ENCODE data around the gene KPNA3. TPM values are rescaled to one million over a fixed set of nuclear protein-coding genes. Genes with fewer than 3 reads are reported as not detected.

Gene KPNA3
- total RNA-seq, 1 experiment from 2014 or later = 23.1 TPM

DNA sequence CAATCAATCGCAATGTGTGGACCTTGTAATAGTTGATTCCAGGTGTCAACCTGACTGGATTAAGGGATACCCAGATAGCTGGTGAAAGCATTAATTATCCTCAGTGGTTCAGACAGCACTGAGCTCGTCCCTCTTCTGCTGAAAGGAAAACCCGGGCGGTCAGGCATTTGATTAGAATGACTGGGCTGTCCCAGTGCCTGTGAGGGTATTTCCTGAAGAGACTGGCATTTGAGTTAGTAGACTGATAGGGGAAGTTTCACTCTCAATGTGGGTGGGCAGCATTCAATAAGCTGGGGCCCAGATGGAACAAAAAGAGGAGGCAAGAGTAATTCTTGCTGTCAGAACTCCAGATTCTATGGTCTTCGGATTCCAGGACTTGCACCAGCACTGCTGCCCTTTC is 31.9 kb downstream of the KPNA3 start:
- TF ChIP-seq, protein P1, sequence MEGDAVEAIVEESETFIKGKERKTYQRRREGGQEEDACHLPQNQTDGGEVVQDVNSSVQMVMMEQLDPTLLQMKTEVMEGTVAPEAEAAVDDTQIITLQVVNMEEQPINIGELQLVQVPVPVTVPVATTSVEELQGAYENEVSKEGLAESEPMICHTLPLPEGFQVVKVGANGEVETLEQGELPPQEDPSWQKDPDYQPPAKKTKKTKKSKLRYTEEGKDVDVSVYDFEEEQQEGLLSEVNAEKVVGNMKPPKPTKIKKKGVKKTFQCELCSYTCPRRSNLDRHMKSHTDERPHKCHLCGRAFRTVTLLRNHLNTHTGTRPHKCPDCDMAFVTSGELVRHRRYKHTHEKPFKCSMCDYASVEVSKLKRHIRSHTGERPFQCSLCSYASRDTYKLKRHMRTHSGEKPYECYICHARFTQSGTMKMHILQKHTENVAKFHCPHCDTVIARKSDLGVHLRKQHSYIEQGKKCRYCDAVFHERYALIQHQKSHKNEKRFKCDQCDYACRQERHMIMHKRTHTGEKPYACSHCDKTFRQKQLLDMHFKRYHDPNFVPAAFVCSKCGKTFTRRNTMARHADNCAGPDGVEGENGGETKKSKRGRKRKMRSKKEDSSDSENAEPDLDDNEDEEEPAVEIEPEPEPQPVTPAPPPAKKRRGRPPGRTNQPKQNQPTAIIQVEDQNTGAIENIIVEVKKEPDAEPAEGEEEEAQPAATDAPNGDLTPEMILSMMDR (IDR thresholded peaks at IDR 0.05; ENCODE audit: unreplicated experiment) = no peak
- H3K4me3 Mint-ChIP-seq (ENCODE audit: low read depth, unreplicated experiment) = no peak overlapping the region
- no TSS peak for BruUV-seq (replicated peaks)
- H3K36me3 Mint-ChIP-seq (ENCODE audit: insufficient read depth, unreplicated experiment) = peaks cover 4% of the 10 kb centered on the region
- intact Hi-C loops (cut with micrococcal nuclease; ENCODE audit: unreplicated experiment) = no loop called here
- no peaks in the 10 kb centered on the region for H3K9me3 Mint-ChIP-seq (ENCODE audit: low read depth, unreplicated experiment)
- DNase-seq = no peak
- H3K4me1 Mint-ChIP-seq (ENCODE audit: low read depth, unreplicated experiment) = no peaks in the 10 kb centered on the region
- no peaks in the 10 kb centered on the region for H3K27me3 Mint-ChIP-seq (ENCODE audit: unreplicated experiment)
- CTCF ChIA-PET = interaction anchor here (0.6 kb wide), 1 partner anchor 92 kb away, joined by 7 read pairs; no protein-coding TSS in a partner anchor
- no peak overlapping the region for H3K27ac Mint-ChIP-seq (ENCODE audit: unreplicated experiment)

DNA sequence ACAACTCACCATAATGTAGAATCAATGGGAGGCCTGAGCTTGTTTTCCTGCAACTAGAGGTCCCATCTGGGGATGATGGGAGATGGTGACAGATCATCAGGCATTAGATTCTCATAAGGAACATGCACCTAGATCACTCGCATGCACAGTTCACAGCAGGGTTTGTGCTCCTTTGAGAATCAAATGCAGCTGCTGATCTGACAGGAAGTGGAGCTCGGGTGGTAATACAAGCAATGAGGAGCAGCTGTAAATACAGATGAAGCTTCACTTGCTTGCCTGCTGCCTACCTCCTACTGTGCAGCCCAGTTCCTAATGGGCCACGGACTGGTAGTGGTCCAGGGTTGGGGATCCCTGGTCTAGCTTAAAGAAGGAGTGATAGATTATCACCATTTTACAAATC is 33.0 kb downstream of the KPNA3 start:
- TF ChIP-seq, protein P1 (IDR thresholded peaks at IDR 0.05; ENCODE audit: unreplicated experiment) = no peak
- no peaks in the 10 kb centered on the region for H3K9me3 Mint-ChIP-seq (ENCODE audit: low read depth, unreplicated experiment)
- no peak overlapping the region for H3K4me3 Mint-ChIP-seq (ENCODE audit: low read depth, unreplicated experiment)
- intact Hi-C loops (cut with micrococcal nuclease; ENCODE audit: unreplicated experiment) = no loop called here
- BruUV-seq (replicated peaks) = no TSS peak
- CTCF ChIA-PET = interaction anchor here (0.6 to 0.7 kb wide), 2 partner anchors 775 to 858 kb away, joined by 3 read pairs; no protein-coding TSS in a partner anchor
- H3K27me3 Mint-ChIP-seq (ENCODE audit: unreplicated experiment) = no peaks in the 10 kb centered on the region
- no peak for DNase-seq
- H3K36me3 Mint-ChIP-seq (ENCODE audit: insufficient read depth, unreplicated experiment) = peaks cover 4% of the 10 kb centered on the region
- H3K27ac Mint-ChIP-seq (ENCODE audit: unreplicated experiment) = no peak overlapping the region
- peaks cover 8% of the 10 kb centered on the region for H3K4me1 Mint-ChIP-seq (ENCODE audit: low read depth, unreplicated experiment)

DNA sequence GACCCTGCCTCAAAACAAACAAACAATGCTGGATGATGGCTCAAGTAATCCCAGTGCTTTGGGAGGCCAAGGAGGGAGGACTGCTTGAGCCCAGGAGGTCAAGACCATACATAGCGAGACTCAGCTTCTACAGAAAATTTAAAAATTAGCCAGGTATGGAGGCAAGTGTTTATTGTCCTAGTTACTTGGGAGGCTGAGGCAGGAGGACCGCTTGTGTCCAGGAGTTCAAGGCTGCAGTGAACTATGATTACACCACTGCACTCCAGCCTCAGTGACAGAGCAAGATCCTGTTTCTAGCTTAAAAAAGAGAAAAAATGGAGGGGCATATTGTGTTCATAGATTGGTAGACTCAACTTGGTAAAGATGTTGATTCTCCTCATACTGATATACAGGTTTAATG is 36.2 kb downstream of the KPNA3 start:
- H3K9me3 Mint-ChIP-seq (ENCODE audit: low read depth, unreplicated experiment) = no peaks in the 10 kb centered on the region
- CTCF ChIA-PET = interaction anchor here (1.2 kb wide), 1 partner anchor 27 kb away, joined by 3 read pairs; no protein-coding TSS in a partner anchor
- peaks cover 33% of the 10 kb centered on the region for H3K4me1 Mint-ChIP-seq (ENCODE audit: low read depth, unreplicated experiment)
- no TSS peak for BruUV-seq (replicated peaks)
- H3K27me3 Mint-ChIP-seq (ENCODE audit: unreplicated experiment) = no peaks in the 10 kb centered on the region
- DNase-seq = no peak
- no peak overlapping the region for H3K4me3 Mint-ChIP-seq (ENCODE audit: low read depth, unreplicated experiment)
- TF ChIP-seq, protein P1 (IDR thresholded peaks at IDR 0.05; ENCODE audit: unreplicated experiment) = no peak
- no peak overlapping the region for H3K27ac Mint-ChIP-seq (ENCODE audit: unreplicated experiment)
- intact Hi-C loops (cut with micrococcal nuclease; ENCODE audit: unreplicated experiment) = no loop called here
- H3K36me3 Mint-ChIP-seq (ENCODE audit: insufficient read depth, unreplicated experiment) = peaks cover 4% of the 10 kb centered on the region

DNA sequence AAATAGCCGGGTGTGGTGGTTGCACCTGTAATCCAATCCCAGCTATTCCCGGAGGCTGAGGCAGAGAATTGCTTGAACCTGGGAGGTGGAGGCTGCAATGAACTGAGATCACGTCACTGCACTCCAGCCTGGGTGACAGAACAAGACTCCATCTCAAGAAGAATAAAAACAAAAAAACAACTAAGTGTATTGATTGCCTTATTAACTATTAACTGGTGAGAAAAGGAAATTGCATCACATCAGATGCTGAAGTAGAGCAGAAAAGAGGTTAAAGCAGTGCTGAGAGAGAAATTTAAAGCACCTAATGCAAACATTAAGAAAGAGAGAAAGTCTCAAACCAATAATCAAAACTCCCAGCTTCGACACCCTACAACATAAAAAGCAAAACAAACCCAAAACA is 38.3 kb downstream of the KPNA3 start:
- CTCF ChIA-PET = no interaction called here
- H3K9me3 Mint-ChIP-seq (ENCODE audit: low read depth, unreplicated experiment) = no peaks in the 10 kb centered on the region
- no peak for DNase-seq
- TF ChIP-seq, protein P1 (IDR thresholded peaks at IDR 0.05; ENCODE audit: unreplicated experiment) = no peak
- H3K27me3 Mint-ChIP-seq (ENCODE audit: unreplicated experiment) = no peaks in the 10 kb centered on the region
- peaks cover 4% of the 10 kb centered on the region for H3K36me3 Mint-ChIP-seq (ENCODE audit: insufficient read depth, unreplicated experiment)
- H3K27ac Mint-ChIP-seq (ENCODE audit: unreplicated experiment) = peak overlapping the region; percentile 63
- no TSS peak for BruUV-seq (replicated peaks)
- H3K4me3 Mint-ChIP-seq (ENCODE audit: low read depth, unreplicated experiment) = peak overlapping the region; percentile 48
- peaks cover 50% of the 10 kb centered on the region for H3K4me1 Mint-ChIP-seq (ENCODE audit: low read depth, unreplicated experiment)
- intact Hi-C loops (cut with micrococcal nuclease; ENCODE audit: unreplicated experiment) = no loop called here

Measured in Calu3 (cell line).